Left colon (tissue), 2 donors: ENCODE results near the gene CBX6. TPM values are rescaled to one million over a fixed set of nuclear protein-coding genes. Genes with fewer than 3 reads are reported as not detected.
"Not testable (repeated sequence)": the region's sequence is repeated elsewhere in the genome, so short reads cannot be mapped to it uniquely, and the experiment has no call there.

Experiments used
- ATAC-seq: fragments of 200-7000 bp; cut with Tn5 transposase; one replicate; pipeline ENCODE4 v1.9.1; 2020; ENCODE audit warnings: mild to moderate bottlenecking, moderate library complexity
- DNase-seq, 2 donors: peaks; one replicate each; pipeline ENCODE4 v3.0.0-alpha.2; 2020
- intact Hi-C, 2 donors: fragments of 100-400 bp; cut with DNase I in 1 of 2; cut with micrococcal nuclease in 1 of 2; formaldehyde crosslinking; loops; one replicate each; pipeline versions ENCODE4 v1.11.2 to v1.14.0; 2022; cut with DNase I, micrococcal nuclease
- total RNA-seq, 2 donors: library from RNA; stranded (reverse); fragmentation: NEBNext Ultra II Directional; extraction: Animal tissue kit (Norgen Biotek cat#: 25700); gene quantifications; one replicate each; pipeline ENCODE4 v1.2.1, GENCODE V29; 2021
- donor health status: DM: no; HTN: no; CAD: no.
- donor health status: DM: yes; HTN: yes; CAD: no.

The CBX6 gene
- total RNA-seq, 2 donors from 2014 or later = 6.8 to 28.4 TPM

- ATAC-seq = no peak
- DNase-seq = no peak
- intact Hi-C loops = no loop called here
Observed at GRCh38 chr22:38863531-38864131, 8.4 kb downstream of the CBX6 start.

DNA sequence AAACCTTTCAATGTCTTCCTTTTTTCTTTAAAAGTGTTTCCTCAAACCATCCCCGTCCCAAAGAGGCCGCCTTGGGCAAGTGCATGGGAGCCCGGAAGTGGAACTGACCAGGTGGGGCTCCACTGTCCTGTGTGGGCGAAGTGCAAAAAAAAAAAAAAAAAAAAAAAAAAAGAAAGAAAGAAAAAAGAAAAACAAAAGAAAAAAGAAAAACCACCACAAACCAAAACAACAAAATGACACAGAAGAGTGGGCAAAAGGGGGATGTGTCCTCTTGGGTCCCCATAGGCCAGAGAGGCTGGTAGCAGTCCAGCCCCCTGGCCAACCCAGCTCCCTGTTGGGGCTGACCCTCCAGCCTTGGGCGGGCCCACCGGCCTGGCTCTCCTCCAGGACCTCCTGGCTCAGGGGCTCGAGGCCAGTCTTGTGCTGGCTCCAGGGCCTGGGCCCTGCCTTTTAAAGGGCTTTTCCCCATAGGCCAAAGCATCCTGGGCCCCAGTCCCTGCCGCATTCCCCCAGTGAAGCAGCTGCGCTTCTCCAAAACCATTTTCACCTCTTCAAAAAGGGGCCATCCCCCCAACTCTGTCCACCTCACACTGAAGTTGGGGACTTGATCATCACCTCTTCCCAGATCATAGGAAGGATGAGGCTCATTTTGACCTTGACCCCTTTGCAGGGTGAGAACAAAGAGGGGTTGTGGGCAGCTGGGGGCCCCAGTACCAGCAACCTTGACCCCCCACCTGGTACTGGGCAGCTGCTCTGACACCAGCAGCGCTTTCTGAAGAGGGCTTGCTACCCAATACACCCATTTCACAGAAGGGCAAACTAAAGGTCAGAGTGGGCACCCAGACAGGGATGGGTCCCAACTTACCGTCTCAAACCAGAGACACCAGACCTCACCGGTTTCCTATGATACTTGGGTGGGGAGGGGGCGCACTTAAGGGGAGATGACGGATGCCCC lies 9.4 kb downstream of the CBX6 start:
- intact Hi-C loops = no loop called here
- peak; percentile 17 for ATAC-seq
- peak in 1 of 2 donors; percentile 31 for DNase-seq

GRCh38 chr22:38861927-38862326 lies 10.1 kb downstream of the CBX6 start:
- ATAC-seq (no peak), DNase-seq (no peak)
- intact Hi-C loops = no loop called here

- ATAC-seq (no peak), DNase-seq (no peak)
- intact Hi-C loops = no loop called here
Observed at GRCh38 chr22:38861170-38861876, 10.7 kb downstream of the CBX6 start.

GRCh38 chr22:38860283-38861169 lies 11.5 kb downstream of the CBX6 start:
- intact Hi-C loops = no loop called here
- DNase-seq (no peak), ATAC-seq (no peak)

DNA sequence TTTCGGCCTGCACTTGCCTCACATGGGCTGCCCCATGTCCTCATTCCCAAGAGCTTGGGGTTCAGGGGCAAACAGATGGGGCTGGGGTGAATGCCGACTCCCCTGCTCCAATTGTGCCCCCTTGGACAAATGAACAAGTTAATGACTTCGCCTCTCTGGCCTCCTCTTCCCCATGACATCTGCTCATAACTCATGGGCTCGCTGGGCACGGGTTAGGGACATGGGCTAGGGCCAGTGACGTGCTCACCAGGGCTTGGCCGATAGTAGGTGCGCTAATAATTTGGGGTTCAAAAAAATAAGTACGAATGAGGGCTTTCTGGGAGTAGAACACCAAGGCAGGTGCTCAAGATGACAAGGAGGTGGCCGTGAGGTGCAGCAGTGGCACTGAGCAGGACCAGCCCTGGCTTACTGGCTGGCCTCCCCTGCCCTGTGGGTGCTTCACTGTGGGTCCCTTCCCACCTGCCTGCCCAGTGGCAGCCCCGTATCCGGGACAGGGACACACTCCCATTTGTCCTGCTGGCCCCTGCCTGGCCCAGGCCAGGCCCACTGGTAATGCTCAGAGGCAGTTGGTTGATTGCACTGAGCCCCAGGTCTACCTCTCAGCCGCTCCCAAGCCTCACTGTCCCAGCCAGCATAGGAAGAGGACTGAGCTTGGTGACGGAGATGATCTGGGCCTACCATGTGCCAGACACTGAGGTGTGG lies 12.3 kb downstream of the CBX6 start:
- intact Hi-C loops = no loop called here
- ATAC-seq = no peak
- no peak for DNase-seq

GRCh38 chr22:38858492-38858891 lies 13.5 kb downstream of the CBX6 start:
- no peak for DNase-seq
- ATAC-seq = no peak
- intact Hi-C loops = no loop called here

- DNase-seq, intact Hi-C loops, ATAC-seq: not testable (repeated sequence)
Observed at GRCh38 chr22:38854476-38854875, 17.5 kb downstream of the CBX6 start.

- DNase-seq, intact Hi-C loops, ATAC-seq: not testable (repeated sequence)
Observed at GRCh38 chr22:38853883-38854282, 18.1 kb downstream of the CBX6 start.

DNA sequence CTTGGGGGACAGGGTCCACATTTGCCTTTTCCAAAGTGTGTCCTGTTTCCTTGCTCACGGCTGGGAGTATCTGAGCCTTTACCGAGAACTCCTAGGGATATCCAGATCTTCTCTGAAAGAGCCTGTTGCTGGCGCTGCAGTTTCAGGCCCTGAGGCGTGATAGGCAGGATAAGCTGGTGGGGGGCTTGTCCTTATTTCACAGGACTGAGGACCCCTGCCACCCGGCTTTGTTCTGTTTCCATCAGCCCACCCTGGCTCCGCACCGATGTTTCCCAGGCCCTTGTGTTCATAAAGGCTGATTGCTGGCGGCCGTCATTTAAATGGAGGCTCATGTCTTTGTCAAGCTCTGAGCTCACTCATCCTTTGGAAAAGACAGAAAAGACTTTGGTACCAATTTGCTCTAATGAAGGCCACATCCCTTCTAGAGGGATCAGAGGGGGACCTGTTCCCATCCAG lies 18.8 kb downstream of the CBX6 start:
- ATAC-seq (no peak), DNase-seq (no peak)
- intact Hi-C loops = no loop called here

GRCh38 chr22:38852522-38852921 lies 19.5 kb downstream of the CBX6 start:
- intact Hi-C loops = no loop called here
- no peak for DNase-seq
- ATAC-seq = no peak

DNA sequence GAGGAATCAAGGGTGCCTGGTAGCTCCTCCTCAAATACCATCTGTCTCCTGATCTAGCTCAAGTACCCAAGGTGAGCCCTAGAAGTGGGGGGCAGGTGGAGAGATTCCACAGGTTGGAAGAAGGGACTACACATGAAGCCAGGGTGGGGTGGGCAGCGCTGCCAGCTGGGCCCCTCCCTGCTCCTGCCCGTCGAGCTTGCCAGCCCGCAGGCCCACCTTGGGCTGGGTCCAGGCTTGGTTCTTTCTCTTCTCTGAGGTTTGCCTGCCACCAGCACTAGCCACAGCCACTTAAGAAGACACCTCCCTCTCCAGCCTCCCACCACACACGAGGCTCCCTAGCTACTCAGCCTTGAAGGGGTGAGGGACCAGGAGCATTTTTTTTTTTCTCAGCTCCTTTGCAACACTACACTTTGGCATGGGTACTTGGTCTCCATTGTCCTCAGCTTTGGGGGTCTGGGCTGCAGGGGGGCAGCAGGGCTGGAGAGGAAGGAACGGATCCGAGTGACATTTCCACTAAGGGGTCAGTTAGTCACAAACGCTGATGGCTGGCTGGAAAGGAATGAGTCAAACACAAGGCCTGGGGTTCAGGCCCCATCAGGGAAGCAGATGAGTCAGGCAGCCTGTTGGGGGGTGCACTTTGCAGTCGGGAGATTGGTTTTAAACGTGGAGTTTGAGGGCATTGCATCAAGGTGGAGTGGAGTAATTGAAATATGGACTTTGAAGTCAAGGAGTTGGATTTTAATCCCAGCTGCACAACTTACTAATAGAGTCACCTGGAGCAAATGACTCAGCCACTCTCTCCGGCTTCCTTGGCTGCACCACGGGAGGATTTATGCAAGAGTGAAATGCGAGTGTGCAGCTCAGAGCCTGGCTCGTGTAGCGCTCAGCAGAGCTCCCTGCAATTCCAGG lies 20.8 kb downstream of the CBX6 start:
- no peak for DNase-seq
- intact Hi-C loops = no loop called here
- no peak for ATAC-seq

DNA sequence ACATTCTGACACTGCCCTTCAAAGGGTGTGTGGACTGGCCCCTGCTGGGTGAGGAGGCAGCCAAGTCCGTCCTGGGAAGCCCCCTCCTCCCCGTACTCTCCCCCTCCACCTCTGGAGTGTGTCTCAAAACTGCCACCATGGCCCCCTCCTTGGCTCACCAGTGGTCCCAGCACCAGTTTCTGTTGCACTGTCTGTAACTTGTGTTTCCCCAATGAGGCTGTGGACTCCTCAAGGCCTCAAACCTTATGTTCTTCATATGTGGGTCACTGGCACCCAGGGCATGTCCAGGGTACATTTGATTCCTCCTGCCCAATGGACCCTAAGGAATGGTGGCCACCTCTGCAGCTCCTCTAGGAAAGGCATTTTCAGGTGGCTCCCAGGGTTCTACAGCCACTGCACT lies 21.6 kb downstream of the CBX6 start:
- intact Hi-C loops = no loop called here
- no peak for ATAC-seq
- no peak for DNase-seq

GRCh38 chr22:38849811-38850210 lies 22.2 kb downstream of the CBX6 start:
- intact Hi-C loops = loop anchor here in 1 of 2 donors (10.0 kb wide), 1 partner anchor 65 kb away; no protein-coding TSS in a partner anchor
- no peak for ATAC-seq
- DNase-seq = no peak

DNA sequence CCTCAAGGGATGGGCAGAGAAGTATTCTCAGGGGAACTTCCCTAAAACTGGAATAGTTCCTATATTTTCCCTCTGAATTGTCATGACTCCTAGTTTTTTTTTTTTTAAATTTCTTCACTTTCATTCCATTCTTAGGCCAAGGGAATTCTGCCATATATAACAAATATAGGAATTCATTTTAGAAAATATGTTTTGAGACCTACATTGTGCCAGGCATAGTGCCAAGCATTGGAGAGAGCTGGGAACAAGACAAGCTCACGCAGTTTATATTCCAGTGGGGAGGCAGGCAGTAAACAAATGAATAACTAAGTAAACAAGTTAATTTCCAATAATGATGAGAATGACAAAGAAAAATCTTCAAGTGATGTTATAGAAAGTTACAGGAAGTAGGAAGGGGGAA lies 25.6 kb downstream of the CBX6 start:
- intact Hi-C loops = loop anchor here in 1 of 2 donors (10.0 kb wide), 1 partner anchor 62 kb away; no protein-coding TSS in a partner anchor
- ATAC-seq (no peak), DNase-seq (no peak)

DNA sequence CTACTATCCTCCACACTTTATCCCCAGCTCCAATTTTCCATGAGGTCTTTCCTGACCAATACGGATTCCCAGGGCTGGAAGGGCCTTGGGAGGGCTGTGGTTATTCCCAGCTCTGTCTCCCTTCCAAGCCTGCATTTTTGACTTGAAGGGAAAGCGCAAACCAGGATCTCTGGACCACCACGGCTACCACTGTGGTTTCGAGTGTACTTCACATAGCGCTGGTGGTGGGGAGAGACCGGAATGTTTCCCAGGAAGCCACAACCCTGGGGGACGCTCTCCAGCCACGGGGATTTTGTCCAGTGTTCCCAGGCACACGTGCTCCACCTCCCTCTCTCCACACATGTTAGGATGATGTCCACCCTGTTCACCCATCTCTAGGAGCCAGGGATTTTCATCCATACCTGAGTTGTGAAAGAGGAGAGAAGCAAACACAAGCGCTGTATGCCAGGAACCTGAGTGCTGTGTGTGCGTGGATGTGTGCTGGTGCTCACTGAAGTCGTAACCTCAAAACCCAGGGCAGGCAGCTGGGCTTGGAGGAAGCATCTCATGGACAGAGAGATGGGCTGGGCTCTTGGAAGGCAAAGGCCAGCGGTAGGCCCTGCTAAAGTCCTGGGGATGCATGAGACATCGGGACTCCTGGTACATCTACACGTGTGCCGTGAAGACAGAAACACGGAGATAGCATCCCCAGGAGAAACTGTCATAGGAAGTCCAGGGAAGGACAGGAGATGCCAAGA lies 26.8 kb downstream of the CBX6 start:
- ATAC-seq = no peak
- intact Hi-C loops = loop anchor here in 1 of 2 donors (10.0 kb wide), 1 partner anchor 60 kb away; no protein-coding TSS in a partner anchor
- no peak for DNase-seq
